SK-N-SH (cell line): Measurements from ENCODE around the gene CDH13. TPM values are rescaled to one million over a fixed set of nuclear protein-coding genes. Genes with fewer than 3 reads are reported as not detected.

Experiments used
- CTCF ChIA-PET: fragments of 300-600, 350-600 bp; formaldehyde crosslinking; extraction: SDS; loops from one replicate; lab custom pipeline; 2021; lab: Yijun Ruan, JAX
- POLR2A ChIA-PET: fragments of 350-600 bp; sonication (Branson Sonifier 250); formaldehyde crosslinking; extraction: SDS; loops from one replicate; lab custom pipeline; 2020; ENCODE audit warnings: antibody characterized with exemption, inconsistent platforms; lab: Yijun Ruan, JAX
- DNase-seq: peaks from one replicate; pipeline ENCODE4 v3.0.0; 2012
- H2AFZ ChIP-seq: fragments of 200-600 bp; sonication (generic); 2 replicates; pipeline ENCODE4 v1.8.1; 2016; ENCODE audit warnings: antibody characterized with exemption, mild to moderate bottlenecking, low read depth
- H3F3A ChIP-seq: fragments of 200-600 bp; sonication (generic); replicated peaks from 2 replicates; pipeline ENCODE3; 2016; ENCODE audit warnings: antibody characterized with exemption, mild to moderate bottlenecking; ENCODE audit not compliant: insufficient read depth
- H3K27ac ChIP-seq, 2 experiments: fragments of 200-500 bp in 1 of 2; fragments of 200-600 bp in 1 of 2; sonication (Bioruptor generic) in 1 of 2; sonication (generic), shearing (Covaris generic) in 1 of 2; 2 replicates each; pipeline versions ENCODE4 v1.5.1 to v1.6.1; 2014 to 2016; ENCODE audit warnings: low read depth in 2 of 2, inconsistent platforms in 1 of 2, low read length in 1 of 2, mild to moderate bottlenecking in 1 of 2, mixed read lengths in 1 of 2
- H3K27me3 ChIP-seq: fragments of 200-600 bp; sonication (generic), shearing (Covaris generic); 2 replicates; pipeline ENCODE4 v1.6.1; 2016; ENCODE audit warnings: mixed run types; ENCODE audit not compliant: insufficient read depth
- H3K36me3 ChIP-seq, 2 experiments: fragments of 200-500 bp in 1 of 2; fragments of 200-600 bp in 1 of 2; sonication (Bioruptor generic) in 1 of 2; sonication (generic) in 1 of 2; replicated peaks in 1 of 2; 2 replicates each; pipeline versions ENCODE3 to v1.5.1; 2014 to 2016; ENCODE audit warnings: low read length in 1 of 2, mild to moderate bottlenecking in 1 of 2; ENCODE audit not compliant: insufficient read depth in 2 of 2, control insufficient read depth in 1 of 2
- H3K4me1 ChIP-seq, 2 experiments: fragments of 200-500 bp in 1 of 2; fragments of 200-600 bp in 1 of 2; sonication (Bioruptor generic) in 1 of 2; sonication (generic), shearing (Covaris generic) in 1 of 2; 2 replicates each; pipeline versions ENCODE4 v1.5.1 to v1.6.1; 2014 to 2016; ENCODE audit warnings: low read depth in 1 of 2, low read length in 1 of 2, mixed run types in 1 of 2; ENCODE audit not compliant: insufficient read depth in 2 of 2, control insufficient read depth in 1 of 2
- H3K4me2 ChIP-seq: fragments of 200-600 bp; sonication (generic), shearing (Covaris generic); 2 replicates; pipeline ENCODE4 v1.6.1; 2017; ENCODE audit warnings: mixed run types
- H3K4me3 ChIP-seq, 2 experiments: fragments of 200-500 bp in 1 of 2; fragments of 200-600 bp in 1 of 2; sonication (Bioruptor generic) in 1 of 2; sonication (generic), shearing (Covaris generic) in 1 of 2; 2 replicates each; pipeline versions ENCODE4 v1.5.1 to v1.8.1; 2014 to 2016; ENCODE audit warnings: low read depth in 2 of 2, inconsistent platforms in 1 of 2, low read length in 1 of 2, mild to moderate bottlenecking in 1 of 2, mixed read lengths in 1 of 2, moderate library complexity in 1 of 2
- H3K79me2 ChIP-seq: fragments of 200-600 bp; sonication (generic); 2 replicates; pipeline ENCODE4 v1.8.1; 2017; ENCODE audit warnings: mild to moderate bottlenecking; ENCODE audit not compliant: insufficient read depth
- H3K9ac ChIP-seq: fragments of 200-600 bp; sonication (generic); 2 replicates; pipeline ENCODE4 v1.6.1; 2017; ENCODE audit warnings: mixed run types
- H3K9me2 ChIP-seq: fragments of 200-600 bp; sonication (generic); 2 replicates; pipeline ENCODE4 v1.6.1; 2017; ENCODE audit warnings: mixed run types
- H3K9me3 ChIP-seq: fragments of 200-600 bp; sonication (generic); 2 replicates; pipeline ENCODE4 v1.6.1; 2017; ENCODE audit warnings: mixed run types, mild to moderate bottlenecking, moderate library complexity
- H4K20me1 ChIP-seq: fragments of 200-600 bp; sonication (generic); 2 replicates; pipeline ENCODE4 v1.6.1; 2017; ENCODE audit warnings: mild to moderate bottlenecking, mixed run types; ENCODE audit not compliant: insufficient read depth
- CHD2 ChIP-seq: fragments of 150-350 bp; IDR thresholded peaks from 2 replicates; pipeline ENCODE4 v1.6.1; 2018; ENCODE audit warnings: low read length; ENCODE audit not compliant: partially characterized antibody
- ELF1 ChIP-seq: IDR thresholded peaks from 2 replicates; pipeline ENCODE4 v1.4.0; 2012
- EP300 ChIP-seq, 2 experiments: IDR thresholded peaks; 2 replicates each; pipeline versions ENCODE4 v1.4.0 to v1.6.1; 2012; ENCODE audit warnings: borderline replicate concordance in 1 of 2, low read depth in 1 of 2, low read length in 1 of 2
- FOSL2 ChIP-seq: IDR thresholded peaks from 2 replicates; pipeline ENCODE4 v1.4.0; 2012; ENCODE audit warnings: low read depth, mild to moderate bottlenecking, moderate library complexity, borderline replicate concordance
- FOXM1 ChIP-seq: IDR thresholded peaks from 2 replicates; pipeline ENCODE4 v1.4.0; 2012; ENCODE audit warnings: low read depth, mild to moderate bottlenecking
- GABPA ChIP-seq: IDR thresholded peaks from 2 replicates; pipeline ENCODE4 v1.4.0; 2012; ENCODE audit warnings: low read depth, mild to moderate bottlenecking
- GATA2 ChIP-seq: sonication (generic); formaldehyde crosslinking; IDR thresholded peaks from 2 replicates; pipeline ENCODE4 v1.5.0; 2020; ENCODE audit warnings: mild to moderate bottlenecking, missing genetic modification reagents
- IRF3 ChIP-seq: fragments of 150-350 bp; IDR thresholded peaks from 2 replicates; pipeline ENCODE4 v1.6.1; 2016; ENCODE audit warnings: mild to moderate bottlenecking, low read depth, low read length
- JUND ChIP-seq: IDR thresholded peaks from 2 replicates; pipeline ENCODE4 v1.4.0; 2012
- MEF2A ChIP-seq: IDR thresholded peaks from 2 replicates; pipeline ENCODE4 v1.4.0; 2012; ENCODE audit warnings: low read depth, borderline replicate concordance
- NFIC ChIP-seq: IDR thresholded peaks from 2 replicates; pipeline ENCODE4 v1.4.0; 2012; ENCODE audit warnings: borderline replicate concordance
- NRF1 ChIP-seq: IDR thresholded peaks from 2 replicates; pipeline ENCODE4 v1.6.1; 2012; ENCODE audit warnings: low read depth, mild to moderate bottlenecking, low read length
- RAD21 ChIP-seq: IDR thresholded peaks from 2 replicates; pipeline ENCODE4 v1.6.1; 2012; ENCODE audit warnings: mild to moderate bottlenecking, low read length
- RCOR1 ChIP-seq: fragments of 150-350 bp; IDR thresholded peaks from 2 replicates; pipeline ENCODE4 v1.6.1; 2017; ENCODE audit warnings: antibody characterized with exemption, low read length
- REST ChIP-seq: IDR thresholded peaks from 2 replicates; pipeline ENCODE4 v1.6.1; 2012; ENCODE audit warnings: mild to moderate bottlenecking, low read depth, low read length, moderate library complexity
- SIN3A ChIP-seq: IDR thresholded peaks from 2 replicates; pipeline ENCODE4 v1.6.1; 2012; ENCODE audit warnings: low read depth, mild to moderate bottlenecking, low read length, moderate library complexity, borderline replicate concordance
- SMC3 ChIP-seq: IDR thresholded peaks from 2 replicates; pipeline ENCODE4 v1.6.1; 2012; ENCODE audit warnings: low read depth, low read length, improper control_type of control experiment
- TEAD4 ChIP-seq: IDR thresholded peaks from 2 replicates; pipeline ENCODE4 v1.4.0; 2012; ENCODE audit warnings: mild to moderate bottlenecking, borderline replicate concordance; ENCODE audit not compliant: insufficient read depth
- ZBTB33 ChIP-seq: IDR thresholded peaks from 2 replicates; pipeline ENCODE4 v1.4.0; 2012; ENCODE audit warnings: low read depth, borderline replicate concordance
- WGBS: methylation state at CpG from one replicate; pipeline ENCODE4 v1.1.6; 2017; ENCODE audit warnings: low lambda C conversion rate; 5-methylcytosine and 5-hydroxymethylcytosine counted together
- polyA plus RNA-seq, 3 experiments: library from polyadenylated mRNA; depleted of rRNA; stranded (reverse); fragments of >200 nt; gene quantifications; 2 replicates each; pipeline ENCODE4 v1.2.3, GENCODE V29; 2012

The CDH13 gene
- polyA plus RNA-seq, 1 of the 3 experiments (the other 2 are of a cell fraction) = 93.0 TPM

DNA sequence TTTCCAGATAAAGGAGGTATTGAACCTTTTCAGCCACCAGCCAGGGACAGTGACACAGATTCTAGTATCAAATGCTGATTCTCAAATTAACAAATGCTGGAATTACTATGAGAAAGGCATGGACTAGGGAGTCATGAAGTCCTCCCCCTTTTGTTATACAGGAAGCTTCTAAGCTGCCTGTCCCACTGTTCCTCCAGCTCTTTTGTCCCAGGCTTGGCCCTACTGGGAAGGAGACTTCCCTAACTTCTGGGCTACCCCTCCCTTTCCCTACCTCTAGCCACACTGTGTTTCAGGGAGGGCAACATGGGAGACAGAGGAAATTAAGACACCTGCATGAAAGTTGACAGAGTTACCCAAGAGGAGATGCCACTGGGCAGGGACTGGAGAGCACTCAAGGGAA lies 192.5 kb downstream of the CDH13 start (continued):
- TF ChIP-seq RAD21 = no peak
- TF ChIP-seq ZBTB33 = no peak
- TF ChIP-seq TEAD4 = no peak
- no peak for TF ChIP-seq NFIC
- no peak for TF ChIP-seq CHD2
- no peak for TF ChIP-seq SIN3A
- TF ChIP-seq IRF3 = no peak
- no peak for TF ChIP-seq FOSL2

DNA sequence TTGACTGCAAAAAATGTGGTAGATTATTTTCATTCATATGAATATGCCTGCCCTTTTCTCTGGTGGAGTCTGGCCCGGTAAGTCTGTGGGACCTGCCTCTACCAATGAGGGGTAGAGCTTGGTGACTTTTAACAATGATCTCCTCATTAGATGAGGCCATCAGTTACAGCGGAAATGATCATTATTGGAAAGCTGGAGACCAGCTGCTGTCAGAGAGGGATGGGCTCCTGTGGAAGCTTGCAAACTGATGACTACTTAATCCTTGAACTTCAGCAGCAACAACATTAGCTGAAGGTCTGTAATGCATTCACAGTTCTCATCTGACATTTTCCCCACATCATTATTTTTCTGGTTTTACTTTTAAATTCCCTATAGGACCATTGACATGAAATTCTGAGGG lies 194.1 kb downstream of the CDH13 start:
- Histone ChIP-seq H3K4me1 (no peaks in the 10 kb centered on the region), H3F3A (no peaks in the 10 kb centered on the region), H3K4me2 (no peak overlapping the region), H2AFZ (no peak overlapping the region), H3K4me3 (no peak overlapping the region), H3K79me2 (no peaks in the 10 kb centered on the region), H3K9ac (no peak overlapping the region), H3K27ac (no peak overlapping the region), H3K9me2 (no peaks in the 10 kb centered on the region), H4K20me1 (no peaks in the 10 kb centered on the region), H3K9me3 (peaks cover 11% of the 10 kb centered on the region; the same call in 1 of the 2 replicates), H3K36me3 (peaks cover 0 to 5% of the 10 kb centered on the region in 2 experiments), H3K27me3 (no peaks in the 10 kb centered on the region)
- TF ChIP-seq RCOR1 (no peak), EP300 (IDR thresholded peaks at IDR 0.05; ENCODE audit: borderline replicate concordance in 1 of 2, low read depth in 1 of 2, low read length in 1 of 2) (no peak), CHD2 (no peak), JUND (no peak), RAD21 (no peak)
- 58% methylated on average over 2 of the region's 2 CpGs for WGBS
- ChIA-PET POLR2A (no interaction called here), CTCF (no interaction called here)
- DNase-seq = no peak

DNA sequence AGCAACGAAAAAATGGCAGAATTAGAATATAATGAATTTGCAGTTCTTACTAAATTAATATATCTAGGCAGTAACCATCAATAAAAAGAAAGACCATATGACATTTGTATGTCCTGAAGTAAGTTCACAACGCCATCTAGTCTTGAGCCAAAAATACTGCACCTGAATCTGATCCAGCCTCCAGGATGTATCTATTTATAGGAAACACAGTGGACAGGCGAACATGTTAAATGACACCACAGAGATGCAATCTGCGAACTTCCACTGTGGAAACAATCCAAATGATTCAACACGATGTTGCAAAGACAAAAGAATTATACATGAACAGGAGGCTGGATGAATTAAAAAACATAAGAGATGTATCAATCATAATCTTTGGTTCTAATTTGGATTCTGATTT lies 197.6 kb downstream of the CDH13 start:
- no peak overlapping the region for H3K4me3 ChIP-seq
- H3K9me3 ChIP-seq = peaks cover 11% of the 10 kb centered on the region; the same call in 1 of the 2 replicates
- no peak for DNase-seq
- H3F3A ChIP-seq = no peaks in the 10 kb centered on the region
- ChIA-PET CTCF (no interaction called here), POLR2A (no interaction called here)
- H3K4me1 ChIP-seq = no peaks in the 10 kb centered on the region
- H3K27me3 ChIP-seq = no peaks in the 10 kb centered on the region
- H4K20me1 ChIP-seq = no peaks in the 10 kb centered on the region
- H3K36me3 ChIP-seq = peaks cover 0 to 5% of the 10 kb centered on the region in 2 experiments
- 25% methylated on average over 5 of the region's 5 CpGs for WGBS
- no peaks in the 10 kb centered on the region for H3K9me2 ChIP-seq
- H3K9ac ChIP-seq = no peak overlapping the region
- H3K79me2 ChIP-seq = no peaks in the 10 kb centered on the region
- no peak overlapping the region for H3K4me2 ChIP-seq
- H2AFZ ChIP-seq = no peak overlapping the region
- H3K27ac ChIP-seq = no peak overlapping the region
- TF ChIP-seq TEAD4 (no peak), GABPA (no peak), ELF1 (no peak), FOXM1 (no peak), RCOR1 (no peak), JUND (no peak), REST (no peak), NRF1 (no peak), GATA2 (CRISPR knock-in tag) (no peak), ZBTB33 (no peak), MEF2A (no peak), SMC3 (no peak), FOSL2 (no peak)
